Thyroid gland (tissue), 4 donors: ENCODE data around the gene CDKN2A. TPM values are rescaled to one million over a fixed set of nuclear protein-coding genes. Genes with fewer than 3 reads are reported as not detected.

ENCODE experiments used
- DNase-seq, 2 donors: peaks; one replicate each; pipeline ENCODE4 v3.0.0-alpha.2; 2019
- H3K27ac ChIP-seq, 3 donors: fragments of 200-600 bp; sonication (generic); 1 replicate in 2 of 3; 2 replicates in 1 of 3; pipeline ENCODE4 v1.5.1; 2016 to 2019; ENCODE audit warnings: mild to moderate bottlenecking in 1 of 3, moderate library complexity in 1 of 3
- H3K27me3 ChIP-seq: fragments of 200-600 bp; sonication (generic); one replicate; pipeline ENCODE4 v1.5.1; 2019
- H3K36me3 ChIP-seq, 2 donors: fragments of 200-600 bp; sonication (generic); one replicate each; pipeline ENCODE4 v1.5.1; 2016 to 2019
- H3K4me1 ChIP-seq, 2 donors: fragments of 200-600 bp; sonication (generic); one replicate each; pipeline ENCODE4 v1.5.1; 2017 to 2019
- H3K4me3 ChIP-seq, 3 donors: fragments of 200-600 bp; sonication (generic); replicated peaks in 1 of 3; 1 replicate in 2 of 3; 2 replicates in 1 of 3; pipeline ENCODE4 v1.5.1; 2016; ENCODE audit warnings: mild to moderate bottlenecking in 1 of 3
- H3K9me3 ChIP-seq: fragments of 200-600 bp; sonication (generic); one replicate; pipeline ENCODE4 v1.5.1; 2017
- POLR2A ChIP-seq, 2 donors: fragments of 450-650 bp; IDR thresholded peaks; one replicate each; pipeline ENCODE4 v1.6.1; 2017; ENCODE audit warnings: antibody characterized with exemption in 2 of 2, mild to moderate bottlenecking in 2 of 2, moderate library complexity in 1 of 2
- WGBS, 2 donors: methylation state at CpG; one replicate each; pipeline ENCODE4 v1.1.5; 2017; 5-methylcytosine and 5-hydroxymethylcytosine counted together
- intact Hi-C: fragments of 100-400 bp; cut with DNase I; formaldehyde crosslinking; loops from one replicate; pipeline ENCODE4 v1.15.1; 2023
- total RNA-seq, 4 donors: library from RNA; depleted of rRNA; stranded (reverse); fragments of >200 nt; gene quantifications; one replicate each; pipeline ENCODE4 v1.2.3, GENCODE V29; 2016
- TF ChIP-seq, protein P1 (sequence below), 6 experiments: fragments of 200-600 bp in 3 of 6; fragments of 450-650 bp in 3 of 6; sonication (generic) in 3 of 6; IDR thresholded peaks; one replicate each; pipeline ENCODE4 v1.5.1; 2016 to 2019; ENCODE audit warnings: antibody characterized with exemption in 6 of 6, mild to moderate bottlenecking in 2 of 6, inconsistent platforms in 1 of 6, moderate library complexity in 1 of 6

CDKN2A gene
- total RNA-seq, 4 donors from 2014 or later: 1.9 to 2.3 (median 2.1) TPM; not detected in 1

DNA sequence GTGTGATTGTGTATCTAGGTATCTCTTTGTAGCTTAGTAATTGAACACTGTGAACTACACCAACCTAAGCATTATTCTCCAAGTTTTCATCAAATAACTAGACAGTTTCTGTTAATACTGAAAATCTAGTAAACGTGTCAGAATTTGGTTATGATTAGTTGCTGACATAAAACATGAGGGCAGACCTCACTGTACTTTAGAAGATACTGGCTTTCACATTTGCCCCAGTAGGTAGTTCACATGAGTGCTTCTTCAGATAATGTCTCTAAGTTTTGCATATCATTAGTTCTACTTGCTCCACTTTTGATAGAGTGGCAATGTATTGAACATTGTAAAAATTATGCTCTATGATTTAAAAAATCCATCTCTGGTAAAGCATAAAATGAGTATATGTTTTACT is 7.8 kb upstream of the CDKN2A start:
- Histone ChIP-seq H3K4me3 (no peak overlapping the region), H3K4me1 (no peaks in the 10 kb centered on the region), H3K27ac (no peak overlapping the region), H3K27me3 (peaks cover 23% of the 10 kb centered on the region), H3K9me3 (no peaks in the 10 kb centered on the region), H3K36me3 (no peaks in the 10 kb centered on the region)
- no peak for DNase-seq
- intact Hi-C loops: no loop called here
- WGBS, 2 donors: 67% methylated on average over 1 of the region's 1 CpG
- TF ChIP-seq, protein P1, sequence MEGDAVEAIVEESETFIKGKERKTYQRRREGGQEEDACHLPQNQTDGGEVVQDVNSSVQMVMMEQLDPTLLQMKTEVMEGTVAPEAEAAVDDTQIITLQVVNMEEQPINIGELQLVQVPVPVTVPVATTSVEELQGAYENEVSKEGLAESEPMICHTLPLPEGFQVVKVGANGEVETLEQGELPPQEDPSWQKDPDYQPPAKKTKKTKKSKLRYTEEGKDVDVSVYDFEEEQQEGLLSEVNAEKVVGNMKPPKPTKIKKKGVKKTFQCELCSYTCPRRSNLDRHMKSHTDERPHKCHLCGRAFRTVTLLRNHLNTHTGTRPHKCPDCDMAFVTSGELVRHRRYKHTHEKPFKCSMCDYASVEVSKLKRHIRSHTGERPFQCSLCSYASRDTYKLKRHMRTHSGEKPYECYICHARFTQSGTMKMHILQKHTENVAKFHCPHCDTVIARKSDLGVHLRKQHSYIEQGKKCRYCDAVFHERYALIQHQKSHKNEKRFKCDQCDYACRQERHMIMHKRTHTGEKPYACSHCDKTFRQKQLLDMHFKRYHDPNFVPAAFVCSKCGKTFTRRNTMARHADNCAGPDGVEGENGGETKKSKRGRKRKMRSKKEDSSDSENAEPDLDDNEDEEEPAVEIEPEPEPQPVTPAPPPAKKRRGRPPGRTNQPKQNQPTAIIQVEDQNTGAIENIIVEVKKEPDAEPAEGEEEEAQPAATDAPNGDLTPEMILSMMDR (IDR thresholded peaks at IDR 0.05): no peak
- TF ChIP-seq POLR2A (IDR thresholded peaks at IDR 0.05): no peak

DNA sequence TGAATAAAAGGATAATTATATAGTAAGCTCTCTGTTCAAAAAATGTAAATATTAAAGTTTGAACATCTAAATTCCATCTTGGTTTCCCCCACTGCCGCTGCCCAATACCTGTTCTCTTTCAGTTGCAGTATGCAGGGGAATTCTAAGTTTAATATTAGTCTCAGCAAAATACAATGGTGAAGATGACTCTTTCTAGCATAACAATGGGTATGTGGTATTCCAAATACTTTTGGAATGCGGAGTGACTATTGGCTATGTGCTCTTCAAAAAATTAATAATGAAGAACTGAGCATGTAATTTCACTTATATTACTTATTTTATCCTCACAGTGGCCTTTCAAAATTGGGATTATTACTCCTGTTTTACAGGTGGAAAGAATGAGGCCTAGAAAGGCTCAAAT is 3.8 kb upstream of the CDKN2A start:
- Histone ChIP-seq H3K27me3 (peaks cover 4% of the 10 kb centered on the region), H3K4me3 (no peak overlapping the region), H3K27ac (no peak overlapping the region), H3K36me3 (no peaks in the 10 kb centered on the region), H3K4me1 (peaks cover 8 to 12% of the 10 kb centered on the region in 2 donors), H3K9me3 (no peaks in the 10 kb centered on the region)
- 93 to 94% methylated on average over 2 of the region's 2 CpGs for WGBS, 2 donors
- TF ChIP-seq, protein P1 (IDR thresholded peaks at IDR 0.05): no peak
- no peak for TF ChIP-seq POLR2A (IDR thresholded peaks at IDR 0.05)
- DNase-seq: no peak
- intact Hi-C loops: no loop called here

DNA sequence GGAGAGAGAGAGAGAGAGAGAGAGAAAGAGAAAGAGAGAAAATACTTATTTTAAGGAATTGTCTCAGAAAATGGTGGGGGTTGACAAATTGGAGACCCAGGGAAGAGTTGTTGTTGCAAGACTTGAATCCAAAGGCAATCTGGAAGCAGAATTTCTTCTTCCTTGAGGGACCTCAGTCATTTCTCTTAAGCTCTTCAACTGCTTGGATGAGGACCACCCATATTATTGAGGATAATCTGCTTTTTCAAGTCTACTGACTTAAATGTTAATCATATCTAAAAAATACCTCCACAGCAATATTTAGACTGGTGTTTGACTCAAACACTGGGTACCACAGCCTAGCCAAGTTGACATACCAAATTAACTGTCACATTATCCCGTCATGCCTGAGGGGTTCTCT is 3.3 kb upstream of the CDKN2A start:
- Histone ChIP-seq H3K36me3 (no peaks in the 10 kb centered on the region), H3K4me3 (no peak overlapping the region), H3K4me1 (peaks cover 8 to 12% of the 10 kb centered on the region in 2 donors), H3K9me3 (no peaks in the 10 kb centered on the region), H3K27me3 (peaks cover 10% of the 10 kb centered on the region), H3K27ac (no peak overlapping the region)
- TF ChIP-seq, protein P1 (IDR thresholded peaks at IDR 0.05): no peak
- no peak for TF ChIP-seq POLR2A (IDR thresholded peaks at IDR 0.05)
- intact Hi-C loops: no loop called here
- no peak for DNase-seq
- WGBS, 2 donors: 82 to 84% methylated on average over 1 of the region's 1 CpG

DNA sequence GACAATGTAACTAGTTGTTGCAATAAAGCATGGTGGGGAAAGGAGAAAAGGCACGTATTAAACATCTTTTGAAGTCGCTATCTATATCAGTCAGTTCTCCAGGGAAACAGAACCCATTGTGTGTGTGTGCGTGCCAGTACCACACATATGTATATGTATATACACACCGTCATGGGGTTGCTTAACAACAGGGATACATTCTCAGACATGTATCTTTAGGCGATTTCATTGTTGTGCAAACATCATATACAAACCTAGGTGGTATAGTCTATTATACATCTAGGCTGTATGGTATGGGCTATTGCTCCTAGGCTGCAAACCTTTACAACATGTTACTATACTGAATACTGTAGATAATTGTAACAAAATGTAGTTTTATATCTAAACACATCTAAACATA is 2.7 kb upstream of the CDKN2A start:
- no peaks in the 10 kb centered on the region for H3K9me3 ChIP-seq
- peaks cover 8 to 12% of the 10 kb centered on the region in 2 donors for H3K4me1 ChIP-seq
- no peak for DNase-seq
- WGBS, 2 donors: 85 to 87% methylated on average over 5 of the region's 5 CpGs
- H3K36me3 ChIP-seq: no peaks in the 10 kb centered on the region
- no peak for TF ChIP-seq POLR2A (IDR thresholded peaks at IDR 0.05)
- TF ChIP-seq, protein P1 (IDR thresholded peaks at IDR 0.05): no peak
- intact Hi-C loops: no loop called here
- H3K27ac ChIP-seq: no peak overlapping the region
- peaks cover 10% of the 10 kb centered on the region for H3K27me3 ChIP-seq
- no peak overlapping the region for H3K4me3 ChIP-seq

DNA sequence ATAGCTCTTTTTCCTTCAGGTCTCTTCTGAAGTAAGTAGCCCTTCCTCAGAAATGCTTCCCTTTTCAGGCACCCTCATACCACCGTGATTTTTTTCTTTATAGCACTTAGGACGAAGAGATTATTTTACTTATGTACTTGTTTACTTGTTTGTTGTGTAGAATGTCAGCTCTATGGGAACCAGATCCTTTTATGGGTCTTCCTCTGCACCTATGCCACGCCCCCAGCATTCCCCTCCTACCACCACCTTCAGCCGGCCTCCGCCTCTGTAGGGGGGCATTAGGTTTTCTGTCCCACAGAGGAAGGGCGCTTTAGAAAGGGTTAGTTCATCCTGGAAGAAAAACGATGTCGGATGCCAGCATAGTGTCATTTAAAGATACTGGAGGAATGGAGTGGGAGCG is 2.2 kb upstream of the CDKN2A start:
- DNase-seq: no peak
- no peak overlapping the region for H3K4me3 ChIP-seq
- no peaks in the 10 kb centered on the region for H3K9me3 ChIP-seq
- TF ChIP-seq, protein P1 (IDR thresholded peaks at IDR 0.05): no peak
- no peak for TF ChIP-seq POLR2A (IDR thresholded peaks at IDR 0.05)
- H3K27me3 ChIP-seq: peaks cover 10% of the 10 kb centered on the region
- H3K27ac ChIP-seq: no peak overlapping the region
- H3K4me1 ChIP-seq: peaks cover 8 to 12% of the 10 kb centered on the region in 2 donors
- intact Hi-C loops: no loop called here
- H3K36me3 ChIP-seq: no peaks in the 10 kb centered on the region
- WGBS, 2 donors: 59 to 69% methylated on average over 9 of the region's 9 CpGs
